Neural cell (in vitro differentiated cells): ENCODE results near the gene EFR3B.

ENCODE experiments used
- CTCF ChIP-seq: fragments of 450-650 bp; IDR thresholded peaks from 2 replicates; pipeline ENCODE4 v1.5.1; 2014; ENCODE audit warnings: antibody characterized with exemption, mild to moderate bottlenecking, moderate library complexity; ENCODE audit not compliant: poor library complexity, severe bottlenecking
- EZH2 ChIP-seq: fragments of 200-600, 300-800 bp; shearing (Covaris generic), sonication (generic); IDR thresholded peaks from 2 replicates; pipeline ENCODE4 v1.6.1; 2014; ENCODE audit warnings: antibody characterized with exemption, low read length, borderline replicate concordance, mild to moderate bottlenecking; ENCODE audit not compliant: insufficient read depth, poor library complexity, severe bottlenecking
- MXI1 ChIP-seq: fragments of 450-650 bp; conservative IDR thresholded peaks from 2 replicates; pipeline ENCODE4 v1.6.1; 2014; ENCODE audit warnings: antibody characterized with exemption, mild to moderate bottlenecking; ENCODE audit not compliant: poor library complexity, severe bottlenecking
- POLR2AphosphoS5 ChIP-seq: IDR thresholded peaks from 2 replicates; pipeline ENCODE4 v1.6.1; 2012
- RAD21 ChIP-seq: fragments of 450-650 bp; conservative IDR thresholded peaks from 2 replicates; pipeline ENCODE4 v1.6.1; 2014; ENCODE audit warnings: antibody characterized with exemption, mild to moderate bottlenecking, moderate library complexity
- REST ChIP-seq: IDR thresholded peaks from 2 replicates; pipeline ENCODE4 v1.6.1; 2012; ENCODE audit warnings: borderline replicate concordance
- SMC3 ChIP-seq: fragments of 450-650 bp; conservative IDR thresholded peaks from 2 replicates; pipeline ENCODE4 v1.6.1; 2014; ENCODE audit warnings: antibody characterized with exemption, mild to moderate bottlenecking, moderate library complexity; ENCODE audit not compliant: poor library complexity

- TF ChIP-seq CTCF (no peak), RAD21 (no peak), MXI1 (no peak), SMC3 (no peak), REST (no peak), POLR2AphosphoS5 (no peak), EZH2 (no peak)
Observed at GRCh38 chr2:25072606-25073005, 30.7 kb downstream of the EFR3B start.
